Breast epithelium (tissue), 3 donors: ENCODE results near the gene CHD1L.
"Not testable (repeated sequence)": the region's sequence is repeated elsewhere in the genome, so short reads cannot be mapped to it uniquely, and the experiment has no call there.

Experiments
- POLR2A ChIP-seq: fragments of 450-650 bp; IDR thresholded peaks from one replicate; pipeline ENCODE4 v1.6.1; 2016; ENCODE audit warnings: antibody characterized with exemption, mild to moderate bottlenecking, moderate library complexity
- TF ChIP-seq, protein P1 (sequence below), 3 donors: fragments of 450-650 bp; IDR thresholded peaks; one replicate each; pipeline ENCODE4 v1.5.1; 2016 to 2017; ENCODE audit warnings: antibody characterized with exemption in 3 of 3, mild to moderate bottlenecking in 3 of 3, moderate library complexity in 3 of 3

GRCh38 chr1:147240131-147240721, 2.3 kb upstream of the CHD1L start:
- TF ChIP-seq POLR2A: not testable (repeated sequence)
- TF ChIP-seq, protein P1, sequence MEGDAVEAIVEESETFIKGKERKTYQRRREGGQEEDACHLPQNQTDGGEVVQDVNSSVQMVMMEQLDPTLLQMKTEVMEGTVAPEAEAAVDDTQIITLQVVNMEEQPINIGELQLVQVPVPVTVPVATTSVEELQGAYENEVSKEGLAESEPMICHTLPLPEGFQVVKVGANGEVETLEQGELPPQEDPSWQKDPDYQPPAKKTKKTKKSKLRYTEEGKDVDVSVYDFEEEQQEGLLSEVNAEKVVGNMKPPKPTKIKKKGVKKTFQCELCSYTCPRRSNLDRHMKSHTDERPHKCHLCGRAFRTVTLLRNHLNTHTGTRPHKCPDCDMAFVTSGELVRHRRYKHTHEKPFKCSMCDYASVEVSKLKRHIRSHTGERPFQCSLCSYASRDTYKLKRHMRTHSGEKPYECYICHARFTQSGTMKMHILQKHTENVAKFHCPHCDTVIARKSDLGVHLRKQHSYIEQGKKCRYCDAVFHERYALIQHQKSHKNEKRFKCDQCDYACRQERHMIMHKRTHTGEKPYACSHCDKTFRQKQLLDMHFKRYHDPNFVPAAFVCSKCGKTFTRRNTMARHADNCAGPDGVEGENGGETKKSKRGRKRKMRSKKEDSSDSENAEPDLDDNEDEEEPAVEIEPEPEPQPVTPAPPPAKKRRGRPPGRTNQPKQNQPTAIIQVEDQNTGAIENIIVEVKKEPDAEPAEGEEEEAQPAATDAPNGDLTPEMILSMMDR (IDR thresholded peaks at IDR 0.05): not testable (repeated sequence)
